HG02763 (cell line): ENCODE results near the gene WASL.
A peak's percentile ranks its signal among the peaks of the same experiment; 100 is the strongest.
"Not testable (repeated sequence)": the region's sequence is repeated elsewhere in the genome, so short reads cannot be mapped to it uniquely, and the experiment has no call there.

Experiments
- ATAC-seq: cut with Tn5 transposase; IDR thresholded peaks from one replicate; pipeline ENCODE4 v1.9.1; 2021; ENCODE audit warnings: mild to moderate bottlenecking, moderate library complexity; ENCODE audit not compliant: unreplicated experiment

The WASL gene

GRCh38 chr7:123770378-123770777 lies 21.6 kb upstream of the WASL start:
- ATAC-seq: peak; percentile 89

DNA sequence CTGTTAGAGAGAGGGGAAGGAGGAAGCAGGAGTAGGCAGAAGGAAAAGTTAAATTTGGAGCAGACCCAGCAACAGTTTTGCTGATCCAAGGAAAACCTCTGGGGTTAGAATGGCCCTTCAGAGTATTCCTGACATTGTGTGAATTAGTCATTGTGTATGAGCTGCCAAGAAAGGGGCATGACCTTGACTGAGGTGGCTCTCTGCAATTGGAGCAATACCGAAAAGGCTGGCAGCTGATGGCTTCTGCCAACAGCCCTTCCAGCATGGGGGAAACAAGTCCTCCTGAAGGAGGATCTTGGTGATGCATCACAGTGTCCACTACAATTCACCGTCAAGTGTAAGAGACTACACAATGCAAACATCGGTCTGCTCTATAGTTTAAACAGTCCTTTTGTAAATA lies 20.6 kb upstream of the WASL start:
- no peak for ATAC-seq

DNA sequence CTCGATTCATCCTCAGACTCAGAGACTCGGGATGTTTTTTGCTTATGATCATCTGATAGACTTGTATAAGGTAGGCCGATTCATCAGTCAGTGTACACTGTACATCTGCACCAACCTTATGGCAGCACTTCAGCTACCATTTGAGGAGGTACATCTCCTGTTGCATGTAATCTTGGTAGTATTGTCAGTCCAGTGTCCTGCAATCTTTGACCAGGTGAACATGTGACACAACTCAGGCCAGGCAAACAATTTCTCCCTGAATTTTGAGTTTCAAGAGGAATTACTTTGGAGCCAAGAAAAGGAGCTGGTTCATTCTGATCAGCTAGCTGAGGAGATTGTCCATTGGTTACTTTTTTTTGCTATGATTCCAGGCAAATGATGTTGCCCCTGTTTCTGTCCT lies 19.7 kb upstream of the WASL start:
- ATAC-seq: no peak

DNA sequence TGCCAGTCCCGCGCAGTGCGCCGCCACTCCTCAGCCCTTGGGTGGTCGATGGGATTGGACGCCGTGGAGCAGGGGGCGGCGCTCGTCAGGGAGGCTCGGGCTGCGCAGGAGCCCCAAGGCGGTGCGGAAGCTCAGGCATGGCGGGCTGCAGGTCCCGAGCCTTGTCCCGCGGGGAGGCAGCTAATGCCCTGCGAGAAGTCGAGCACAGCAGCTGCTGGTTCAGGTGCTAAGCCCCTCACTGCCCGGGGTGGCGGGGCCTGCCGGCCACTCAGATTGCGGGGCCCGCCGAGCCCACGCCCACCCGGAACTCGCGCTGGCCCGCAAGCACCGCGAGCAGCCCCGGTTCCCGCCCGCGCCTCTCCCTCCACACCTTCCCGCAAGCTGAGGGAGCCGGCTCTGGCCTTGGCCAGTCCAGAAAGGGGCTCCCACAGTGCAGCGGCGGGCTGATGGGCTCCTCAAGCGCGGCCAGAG lies 14.4 kb upstream of the WASL start:
- no peak for ATAC-seq

- ATAC-seq: no peak
Observed at GRCh38 chr7:123761729-123762128, 12.9 kb upstream of the WASL start.

DNA sequence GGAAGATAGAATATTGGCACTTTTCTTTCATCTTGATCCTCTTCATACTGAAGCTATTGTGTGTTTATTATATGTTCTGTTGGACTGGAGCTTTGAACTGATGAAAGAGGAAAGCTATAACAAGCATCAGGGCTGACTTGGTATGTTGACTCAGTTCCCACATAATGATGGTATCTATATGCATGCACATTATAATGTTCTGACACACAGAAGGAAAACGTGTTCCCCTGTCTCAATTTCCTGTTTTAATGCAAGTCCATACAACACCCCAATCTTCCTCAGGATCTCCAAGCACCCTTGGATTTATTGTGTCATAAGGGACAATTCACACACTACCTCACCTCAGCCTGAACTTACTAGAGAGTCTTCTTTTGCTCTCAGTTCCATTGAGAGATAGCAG lies 8.3 kb upstream of the WASL start:
- no peak for ATAC-seq

GRCh38 chr7:123755338-123755737 lies 6.5 kb upstream of the WASL start:
- ATAC-seq: no peak

- ATAC-seq: no peak
Observed at GRCh38 chr7:123754271-123754871, 5.6 kb upstream of the WASL start.

DNA sequence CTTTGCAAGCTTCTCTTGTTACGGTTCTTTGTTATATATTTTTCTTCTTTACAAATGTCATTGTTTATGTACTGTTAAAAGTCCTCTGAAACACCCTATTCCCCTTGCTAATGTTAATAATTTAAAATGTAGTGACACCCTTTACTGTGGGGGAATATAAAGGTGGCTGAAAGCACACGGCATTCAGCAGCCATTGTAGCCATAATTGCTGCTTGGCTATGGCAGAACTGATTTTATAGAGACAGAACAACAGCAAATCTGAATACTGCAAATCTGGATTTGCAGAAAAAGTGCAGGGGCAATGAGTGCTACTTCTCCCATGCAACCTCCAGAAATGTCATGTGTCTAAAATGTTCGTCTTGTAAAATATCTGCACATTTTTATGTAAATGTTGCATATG lies 3.7 kb upstream of the WASL start:
- ATAC-seq: no peak

DNA sequence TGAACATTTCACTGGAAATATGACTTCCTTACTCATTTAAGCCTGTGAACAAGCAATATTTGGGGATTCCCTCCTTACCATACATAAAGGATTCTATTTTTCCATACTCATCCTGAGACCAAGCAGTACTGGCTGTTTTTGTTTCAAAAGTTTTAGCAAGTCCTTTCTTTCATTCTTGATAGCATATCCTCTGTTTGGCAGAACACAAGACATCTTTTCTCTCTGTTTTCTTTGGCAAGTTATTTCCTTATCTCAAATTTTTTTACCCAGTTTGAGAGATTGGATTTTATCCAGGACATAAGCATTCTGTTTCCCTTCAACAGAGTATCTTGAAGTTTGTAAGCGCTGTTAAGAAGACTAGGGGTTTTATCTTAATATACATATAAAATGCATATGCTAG lies 3.0 kb upstream of the WASL start:
- no peak for ATAC-seq

- no peak for ATAC-seq
Observed at GRCh38 chr7:123750389-123751230, 1.8 kb upstream of the WASL start.

GRCh38 chr7:123749537-123749857 lies 694 bp upstream of the WASL start:
- ATAC-seq: peak; percentile 12

- peak; percentile 12 for ATAC-seq
Observed at GRCh38 chr7:123748171-123748733, 551 bp downstream of the WASL start.

DNA sequence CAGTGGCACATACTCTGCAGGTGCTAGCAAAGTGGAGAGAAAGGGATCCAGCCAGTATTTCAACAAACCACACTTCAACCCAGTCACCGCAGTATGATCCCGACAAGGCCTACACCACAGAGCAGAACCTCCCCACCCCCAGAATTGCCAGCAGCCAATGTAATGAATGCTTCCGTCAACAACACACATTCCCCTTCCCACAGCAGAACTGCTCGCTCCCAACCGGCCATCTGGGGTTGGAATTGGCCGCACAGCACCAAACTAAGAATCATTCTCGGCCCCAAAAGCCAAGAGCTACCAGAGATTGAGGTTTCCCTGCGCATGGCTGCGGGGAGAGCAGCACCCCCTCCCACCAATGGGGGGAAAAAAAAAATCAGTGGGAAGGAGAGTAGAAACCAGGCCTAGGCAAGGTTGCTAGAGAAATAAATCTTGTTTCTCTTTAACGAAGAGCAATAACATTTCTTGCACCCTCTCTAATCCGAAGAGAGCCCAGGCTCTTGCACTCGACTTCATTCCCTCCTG lies 1.1 kb downstream of the WASL start:
- ATAC-seq: no peak

DNA sequence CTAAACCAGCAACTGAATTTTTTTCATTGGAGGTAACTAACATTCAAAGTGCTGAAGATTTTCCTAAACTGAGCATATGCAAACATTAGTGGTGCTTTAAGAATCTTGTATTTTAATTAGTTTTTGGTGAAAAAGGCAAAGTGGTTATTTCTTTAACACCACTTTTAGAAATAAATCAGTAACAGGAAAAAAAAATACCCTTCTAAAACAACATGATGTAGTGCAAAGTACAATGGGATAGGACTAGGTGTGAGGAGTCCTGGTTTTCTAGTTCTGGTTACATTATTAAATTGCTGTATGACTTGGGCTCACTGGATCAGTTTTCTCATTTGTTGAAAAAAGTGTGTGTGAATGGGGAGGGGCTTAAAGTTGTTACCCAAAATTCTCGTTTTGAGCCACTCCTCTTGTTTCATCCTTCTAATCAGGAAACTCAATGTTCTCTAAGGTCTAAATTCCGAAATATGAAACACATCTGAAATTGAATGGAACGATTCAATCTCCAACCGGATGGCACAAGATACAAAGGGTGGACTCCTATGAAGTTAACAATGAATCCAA lies 1.8 kb downstream of the WASL start:
- ATAC-seq: no peak

- no peak for ATAC-seq
Observed at GRCh38 chr7:123746055-123746454, 2.7 kb downstream of the WASL start.

GRCh38 chr7:123745437-123745836 lies 3.4 kb downstream of the WASL start:
- ATAC-seq: no peak

DNA sequence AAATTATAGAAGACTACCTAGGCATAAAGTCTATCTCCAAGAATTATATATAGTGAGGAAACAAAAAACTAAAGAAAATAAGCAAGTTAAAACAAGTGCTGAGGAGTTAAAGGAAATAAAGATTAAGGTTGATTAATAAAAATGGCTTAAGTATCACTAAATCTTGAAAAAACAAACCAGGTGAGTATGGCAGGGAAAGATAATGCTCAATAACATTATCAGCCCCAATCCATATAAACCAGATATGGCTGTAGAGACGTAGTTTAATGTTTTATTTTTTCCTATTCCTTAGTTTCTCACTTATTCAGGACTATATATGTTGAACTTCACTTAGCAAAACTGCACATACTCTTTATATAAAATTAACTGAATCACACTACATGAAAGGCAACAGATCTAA lies 4.4 kb downstream of the WASL start:
- no peak for ATAC-seq

DNA sequence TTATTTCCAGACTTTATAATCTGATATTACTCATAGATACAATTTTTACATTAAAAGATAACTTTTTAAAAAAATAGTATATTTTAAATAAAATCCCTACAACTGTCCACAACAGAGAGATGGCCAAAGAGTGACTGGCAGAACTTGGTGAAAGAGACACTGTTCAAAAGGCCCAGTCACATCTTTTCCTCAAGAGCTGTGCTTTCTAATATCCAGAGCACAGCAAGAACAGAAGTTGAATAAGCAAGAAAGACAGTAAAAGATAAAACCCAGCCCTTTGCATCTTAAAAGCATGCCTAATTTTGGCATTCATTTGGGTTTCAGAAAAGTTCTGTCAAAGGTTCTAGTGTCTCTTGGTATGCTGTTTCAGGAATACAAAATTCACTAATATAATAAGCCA lies 6.9 kb downstream of the WASL start:
- no peak for ATAC-seq

- ATAC-seq: no peak
Observed at GRCh38 chr7:123738808-123739207, 10.0 kb downstream of the WASL start.

DNA sequence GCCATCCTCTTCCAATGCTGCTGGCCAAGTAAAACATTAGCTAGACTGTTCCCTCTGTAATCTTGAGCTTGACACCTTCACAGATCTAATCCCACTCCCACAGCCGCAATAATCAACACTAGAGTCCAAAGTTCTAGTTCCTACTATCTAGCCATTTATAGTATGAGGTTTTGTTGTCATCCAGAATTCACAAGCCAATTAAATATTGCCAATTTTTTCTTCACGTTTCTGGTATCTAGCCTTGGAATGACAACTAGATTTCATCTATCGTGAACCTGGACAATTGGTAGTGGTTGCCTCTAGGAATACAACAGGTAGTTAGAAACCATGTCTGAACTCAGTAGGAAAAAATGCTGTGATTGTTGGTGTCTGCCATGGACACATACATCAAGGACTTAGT lies 10.4 kb downstream of the WASL start:
- ATAC-seq: no peak

DNA sequence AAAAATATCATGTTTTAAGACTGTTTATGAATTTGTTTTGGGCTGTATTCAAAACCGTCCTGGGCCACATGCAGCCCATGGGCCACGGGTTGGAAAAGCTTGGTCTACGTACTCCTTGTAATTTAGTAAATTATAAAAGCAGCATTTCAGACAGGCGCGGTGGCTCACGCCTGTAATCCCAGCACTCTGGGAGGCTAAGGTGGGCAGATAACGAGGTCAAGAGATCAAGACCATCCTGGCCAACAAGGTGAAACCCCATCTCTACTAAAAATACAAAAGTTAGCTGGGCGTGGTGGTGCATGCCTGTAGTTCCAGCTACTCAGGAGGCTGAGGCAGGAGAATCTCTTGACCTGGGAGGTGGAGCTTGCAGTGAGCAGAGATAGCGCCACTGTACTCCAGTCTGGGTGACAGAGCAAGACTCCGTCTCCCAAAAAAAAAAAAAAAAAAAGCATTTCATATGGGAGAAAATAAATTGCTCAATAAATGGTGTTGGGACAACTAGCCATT lies 11.6 kb downstream of the WASL start:
- not testable (repeated sequence) for ATAC-seq
